ENCODE measurements around the gene CSF3R.
"Not testable (repeated sequence)": the region's sequence is repeated elsewhere in the genome, so short reads cannot be mapped to it uniquely, and the experiment has no call there.

CSF3R gene

DNA sequence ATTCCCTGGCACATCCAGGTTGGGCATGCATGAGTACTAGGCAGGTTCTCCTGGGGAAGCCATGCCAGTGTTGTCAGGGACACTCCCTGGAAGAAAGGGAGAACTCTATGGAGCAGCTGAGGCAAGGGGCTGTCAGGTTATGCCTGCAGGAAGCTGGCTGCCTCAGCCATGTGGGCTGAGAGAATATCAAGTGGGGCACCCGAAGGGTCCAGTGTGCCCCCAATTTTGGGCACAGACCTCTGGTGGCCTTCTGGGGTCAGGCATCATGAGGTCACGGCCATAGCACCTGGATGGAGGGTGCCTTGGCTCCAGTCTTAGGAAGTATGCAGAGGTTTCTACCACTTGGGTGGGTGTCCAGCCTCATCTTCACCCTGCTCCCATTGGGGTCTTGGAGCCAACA is 2.6 kb downstream of the CSF3R start:
- FAIRE-seq (no peak), DNase-seq (ENCODE audit: insufficient read length, low spot score) (no peak)
- TF ChIP-seq, protein P1, sequence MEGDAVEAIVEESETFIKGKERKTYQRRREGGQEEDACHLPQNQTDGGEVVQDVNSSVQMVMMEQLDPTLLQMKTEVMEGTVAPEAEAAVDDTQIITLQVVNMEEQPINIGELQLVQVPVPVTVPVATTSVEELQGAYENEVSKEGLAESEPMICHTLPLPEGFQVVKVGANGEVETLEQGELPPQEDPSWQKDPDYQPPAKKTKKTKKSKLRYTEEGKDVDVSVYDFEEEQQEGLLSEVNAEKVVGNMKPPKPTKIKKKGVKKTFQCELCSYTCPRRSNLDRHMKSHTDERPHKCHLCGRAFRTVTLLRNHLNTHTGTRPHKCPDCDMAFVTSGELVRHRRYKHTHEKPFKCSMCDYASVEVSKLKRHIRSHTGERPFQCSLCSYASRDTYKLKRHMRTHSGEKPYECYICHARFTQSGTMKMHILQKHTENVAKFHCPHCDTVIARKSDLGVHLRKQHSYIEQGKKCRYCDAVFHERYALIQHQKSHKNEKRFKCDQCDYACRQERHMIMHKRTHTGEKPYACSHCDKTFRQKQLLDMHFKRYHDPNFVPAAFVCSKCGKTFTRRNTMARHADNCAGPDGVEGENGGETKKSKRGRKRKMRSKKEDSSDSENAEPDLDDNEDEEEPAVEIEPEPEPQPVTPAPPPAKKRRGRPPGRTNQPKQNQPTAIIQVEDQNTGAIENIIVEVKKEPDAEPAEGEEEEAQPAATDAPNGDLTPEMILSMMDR (IDR thresholded peaks at IDR 0.05; ENCODE audit: insufficient read depth, missing control alignments): no peak

DNA sequence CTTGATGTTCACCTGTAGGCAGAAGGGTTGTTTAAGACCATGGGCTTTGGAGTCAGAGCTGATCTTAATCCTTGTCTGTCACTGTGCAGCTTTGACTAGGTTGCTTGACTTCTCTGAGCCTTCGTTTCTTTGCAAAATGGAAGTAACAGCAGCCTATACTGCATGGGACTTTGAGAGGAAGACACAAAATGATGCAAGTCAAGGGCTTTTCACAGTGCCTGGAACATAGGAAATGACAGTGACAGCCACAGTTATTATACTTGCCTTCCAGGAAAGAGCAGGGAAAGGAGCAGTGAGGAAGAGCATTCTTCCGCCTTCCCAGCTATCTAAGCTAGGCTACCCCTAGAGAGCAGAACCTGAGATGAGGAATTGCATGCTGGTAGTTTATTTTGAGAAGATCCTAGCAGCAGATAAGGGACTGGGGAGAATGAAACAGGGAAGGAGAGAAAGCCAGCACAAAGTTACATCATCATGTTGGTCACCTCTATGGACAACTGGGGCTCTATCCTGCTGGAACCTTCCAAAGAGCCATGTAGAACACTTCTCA is 3.1 kb downstream of the CSF3R start:
- TF ChIP-seq, protein P1 (IDR thresholded peaks at IDR 0.05; ENCODE audit: insufficient read depth, missing control alignments): no peak
- no peak for FAIRE-seq
- no peak for DNase-seq (ENCODE audit: insufficient read length, low spot score)

DNA sequence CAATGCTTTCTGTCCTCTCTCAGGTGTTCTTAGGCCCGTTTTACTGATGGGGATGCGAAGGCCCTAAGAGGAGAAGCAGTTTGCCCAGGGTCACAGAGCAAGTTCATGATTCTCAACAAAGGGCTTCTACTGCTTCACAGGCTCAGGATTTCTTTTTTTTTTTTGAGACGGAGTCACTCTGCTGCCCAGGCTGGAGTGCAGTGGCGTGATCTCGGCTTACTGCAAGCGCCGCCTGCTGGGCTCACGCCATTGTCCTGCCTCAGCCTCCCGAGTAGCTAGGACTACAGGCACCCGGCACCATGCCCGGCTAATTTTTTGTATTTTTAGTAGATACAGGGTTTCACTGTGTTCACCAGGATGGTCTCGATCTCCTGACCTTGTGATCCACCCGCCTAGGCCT is 5.1 kb downstream of the CSF3R start:
- DNase-seq (ENCODE audit: insufficient read length, low spot score); FAIRE-seq: not testable (repeated sequence)

DNA sequence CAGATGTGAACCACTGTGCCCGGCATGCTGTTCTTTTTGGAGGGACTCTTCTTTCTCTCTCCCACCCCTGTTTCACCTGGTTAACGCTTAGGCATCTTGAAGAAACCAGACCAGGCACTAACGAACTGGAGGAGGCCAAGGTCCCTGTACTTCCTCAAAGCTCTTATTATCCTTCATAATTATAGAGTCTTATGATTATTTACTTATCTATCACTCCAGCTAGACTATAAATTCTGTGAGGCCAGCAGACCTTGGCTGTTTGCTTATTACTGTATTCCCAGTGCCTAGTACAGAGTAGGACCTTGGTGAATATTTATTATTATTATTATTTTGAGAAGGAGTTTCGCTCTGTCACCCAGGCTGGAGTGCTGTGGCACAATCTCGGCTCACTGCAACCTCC is 5.8 kb downstream of the CSF3R start:
- peak; percentile 59 for DNase-seq (ENCODE audit: insufficient read length, low spot score)
- FAIRE-seq: no peak
- TF ChIP-seq, protein P1 (IDR thresholded peaks at IDR 0.05; ENCODE audit: insufficient read depth, missing control alignments): no peak

DNA sequence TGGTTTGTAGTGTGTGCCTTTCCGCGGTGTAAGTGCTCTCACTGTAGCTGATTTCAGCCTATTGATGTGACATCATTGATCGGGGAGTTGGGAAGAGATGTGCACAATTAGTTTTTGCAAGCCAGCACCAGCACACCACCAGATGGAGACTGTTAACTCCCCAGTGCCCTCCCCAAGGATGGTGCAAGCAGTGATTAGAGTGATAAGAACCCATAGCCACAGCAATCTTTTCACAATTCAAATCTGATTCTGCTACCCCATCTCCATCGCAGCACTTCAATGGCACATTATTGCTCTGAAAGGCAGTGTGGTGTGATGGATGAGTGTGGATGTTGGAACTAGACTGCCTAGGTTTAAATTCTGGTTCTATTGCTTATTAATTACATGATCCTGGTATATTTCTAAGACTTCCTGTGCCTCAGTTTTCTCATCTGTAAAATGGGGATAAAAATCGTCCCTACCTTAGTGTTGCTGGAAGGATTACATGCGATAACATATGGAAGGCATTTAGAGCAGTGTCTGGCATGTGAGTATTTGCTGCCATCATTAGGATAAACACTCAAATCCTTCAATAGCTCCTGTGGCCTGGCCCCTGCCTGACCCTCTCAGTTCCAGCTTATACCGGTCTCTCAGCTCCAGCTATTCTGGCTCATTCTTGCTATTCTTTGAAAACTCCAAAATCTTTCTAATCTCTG is 6.7 kb downstream of the CSF3R start:
- DNase-seq (ENCODE audit: insufficient read length, low spot score): peak; percentile 70
- TF ChIP-seq, protein P1 (IDR thresholded peaks at IDR 0.05; ENCODE audit: insufficient read depth, missing control alignments): no peak
- peak; percentile 77 for FAIRE-seq

DNA sequence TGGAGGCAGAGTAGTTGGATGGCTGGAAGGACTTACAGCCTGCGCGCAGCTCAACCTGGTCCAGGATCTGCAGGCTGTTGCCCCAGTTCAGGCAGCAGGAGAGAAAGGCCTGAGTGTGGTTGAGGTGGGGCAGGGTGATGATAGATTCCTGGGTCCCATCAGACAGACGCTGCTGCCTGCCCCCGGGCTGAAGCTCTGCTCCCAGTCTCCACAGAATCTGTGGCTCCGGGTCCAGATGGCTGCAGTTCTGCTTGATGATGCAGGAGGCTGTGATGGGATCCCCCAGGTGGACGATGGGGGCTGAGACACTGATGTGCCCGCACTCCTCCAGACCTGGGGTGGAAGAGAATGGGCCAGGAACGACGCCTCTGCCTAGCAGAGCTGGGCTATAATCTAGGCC is 7.4 kb downstream of the CSF3R start:
- DNase-seq (ENCODE audit: insufficient read length, low spot score): no peak
- TF ChIP-seq, protein P1 (IDR thresholded peaks at IDR 0.05; ENCODE audit: insufficient read depth, missing control alignments): no peak
- FAIRE-seq: no peak

DNA sequence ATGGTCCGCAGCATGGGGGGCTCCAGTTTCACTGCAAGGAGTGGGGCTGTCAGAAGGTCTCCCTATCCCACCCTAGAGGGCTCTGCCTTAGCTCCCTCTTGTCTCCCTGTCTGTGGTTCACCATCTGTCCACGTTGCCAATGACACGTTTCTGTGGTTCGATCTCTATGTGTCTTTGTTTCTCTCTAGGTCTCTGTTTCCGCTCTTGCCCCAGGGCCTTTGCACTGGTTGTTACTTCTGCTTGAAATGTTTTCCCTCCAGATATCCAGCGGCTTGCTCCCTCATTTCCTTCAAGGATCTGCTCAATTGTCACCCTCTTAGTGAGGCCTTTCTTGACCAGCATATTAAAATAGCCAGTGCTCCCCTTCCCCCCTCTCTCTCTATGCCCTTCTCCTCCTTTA is 10.1 kb downstream of the CSF3R start:
- TF ChIP-seq, protein P1 (IDR thresholded peaks at IDR 0.05; ENCODE audit: insufficient read depth, missing control alignments): no peak
- DNase-seq (ENCODE audit: insufficient read length, low spot score) (no peak), FAIRE-seq (no peak)

Data from D721Med (cell line).